ENCODE measurements around the gene DZIP3. TPM values are rescaled to one million over a fixed set of nuclear protein-coding genes. Genes with fewer than 3 reads are reported as not detected.
A peak's percentile ranks its signal among the peaks of the same experiment; 100 is the strongest.

The DZIP3 gene
- total RNA-seq, 4 donors from 2014 or later = 6.7 to 14.5 (median 8.7) TPM

- TF ChIP-seq, protein P1, sequence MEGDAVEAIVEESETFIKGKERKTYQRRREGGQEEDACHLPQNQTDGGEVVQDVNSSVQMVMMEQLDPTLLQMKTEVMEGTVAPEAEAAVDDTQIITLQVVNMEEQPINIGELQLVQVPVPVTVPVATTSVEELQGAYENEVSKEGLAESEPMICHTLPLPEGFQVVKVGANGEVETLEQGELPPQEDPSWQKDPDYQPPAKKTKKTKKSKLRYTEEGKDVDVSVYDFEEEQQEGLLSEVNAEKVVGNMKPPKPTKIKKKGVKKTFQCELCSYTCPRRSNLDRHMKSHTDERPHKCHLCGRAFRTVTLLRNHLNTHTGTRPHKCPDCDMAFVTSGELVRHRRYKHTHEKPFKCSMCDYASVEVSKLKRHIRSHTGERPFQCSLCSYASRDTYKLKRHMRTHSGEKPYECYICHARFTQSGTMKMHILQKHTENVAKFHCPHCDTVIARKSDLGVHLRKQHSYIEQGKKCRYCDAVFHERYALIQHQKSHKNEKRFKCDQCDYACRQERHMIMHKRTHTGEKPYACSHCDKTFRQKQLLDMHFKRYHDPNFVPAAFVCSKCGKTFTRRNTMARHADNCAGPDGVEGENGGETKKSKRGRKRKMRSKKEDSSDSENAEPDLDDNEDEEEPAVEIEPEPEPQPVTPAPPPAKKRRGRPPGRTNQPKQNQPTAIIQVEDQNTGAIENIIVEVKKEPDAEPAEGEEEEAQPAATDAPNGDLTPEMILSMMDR (IDR thresholded peaks at IDR 0.05) = no peak
- no peak for TF ChIP-seq POLR2A (IDR thresholded peaks at IDR 0.05; ENCODE audit: low read depth)
- TF ChIP-seq POLR2AphosphoS5 (IDR thresholded peaks at IDR 0.05) = no peak
- no peak for TF ChIP-seq EP300 (IDR thresholded peaks at IDR 0.05)
- no peaks in the 10 kb centered on the region for H3K27me3 ChIP-seq
- H3K4me1 ChIP-seq = peaks cover 0 to 24% (median 13%) of the 10 kb centered on the region in 4 donors
- no peaks in the 10 kb centered on the region for H3K36me3 ChIP-seq
- intact Hi-C loops (cut with DNase I) = no loop called here
- H3K4me3 ChIP-seq = no peak overlapping the region
- 77% methylated on average over 5 of the region's 5 CpGs for WGBS
- H3K9me3 ChIP-seq = no peaks in the 10 kb centered on the region
- no peak overlapping the region for H3K27ac ChIP-seq (replicated peaks in 1 of 4)
- no peak for DNase-seq (ENCODE audit: extremely low spot score)
These were observed 8.9 kb downstream of the DZIP3 start for GRCh38 chr3:108598375-108598774.

DNA sequence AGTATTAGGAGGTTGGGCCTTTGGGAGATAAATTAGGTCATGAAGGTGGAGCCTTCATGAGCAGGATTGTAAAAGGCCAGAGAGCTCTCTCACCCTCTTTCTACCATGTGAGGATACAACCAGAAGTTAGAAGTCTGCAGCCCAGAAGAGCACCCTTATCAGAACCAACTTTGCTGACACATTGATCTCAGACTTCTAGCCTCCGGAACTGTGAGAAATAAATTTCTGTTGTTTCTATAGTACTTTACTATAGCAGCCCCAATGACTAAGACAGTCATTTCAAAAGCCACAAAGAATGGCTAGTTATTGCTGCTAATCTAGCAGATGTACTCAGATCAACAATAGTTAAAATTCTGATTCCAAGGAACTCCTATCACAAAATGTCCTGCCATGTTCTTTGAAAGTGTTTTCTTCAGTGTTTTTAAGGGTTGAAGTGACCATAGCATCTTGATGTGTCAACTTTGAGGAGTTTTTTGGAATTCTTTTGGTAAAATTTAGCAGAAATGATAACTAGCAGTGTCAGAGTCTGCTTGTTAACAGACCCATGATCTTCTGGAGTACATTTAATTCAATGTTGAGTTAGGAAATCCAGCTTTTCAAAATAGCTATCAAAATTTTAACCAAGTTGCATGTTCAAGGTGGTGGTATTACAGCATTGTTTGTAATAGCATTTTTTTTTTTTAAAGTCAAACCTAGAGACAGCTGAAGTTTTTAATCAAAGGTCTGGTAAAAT is 10.3 kb downstream of the DZIP3 start:
- H3K27me3 ChIP-seq = no peaks in the 10 kb centered on the region
- H3K9me3 ChIP-seq = no peaks in the 10 kb centered on the region
- 94% methylated on average over 1 of the region's 1 CpG for WGBS
- TF ChIP-seq POLR2AphosphoS5 (IDR thresholded peaks at IDR 0.05) = no peak
- TF ChIP-seq POLR2A (IDR thresholded peaks at IDR 0.05; ENCODE audit: low read depth) = no peak
- TF ChIP-seq, protein P1 (IDR thresholded peaks at IDR 0.05) = no peak
- TF ChIP-seq EP300 (IDR thresholded peaks at IDR 0.05) = no peak
- no peak overlapping the region for H3K4me3 ChIP-seq
- intact Hi-C loops (cut with DNase I) = no loop called here
- peaks cover 0 to 32% (median 19%) of the 10 kb centered on the region in 4 donors for H3K4me1 ChIP-seq
- no peak overlapping the region for H3K27ac ChIP-seq (replicated peaks in 1 of 4)
- no peak for DNase-seq (ENCODE audit: extremely low spot score)
- no peaks in the 10 kb centered on the region for H3K36me3 ChIP-seq

DNA sequence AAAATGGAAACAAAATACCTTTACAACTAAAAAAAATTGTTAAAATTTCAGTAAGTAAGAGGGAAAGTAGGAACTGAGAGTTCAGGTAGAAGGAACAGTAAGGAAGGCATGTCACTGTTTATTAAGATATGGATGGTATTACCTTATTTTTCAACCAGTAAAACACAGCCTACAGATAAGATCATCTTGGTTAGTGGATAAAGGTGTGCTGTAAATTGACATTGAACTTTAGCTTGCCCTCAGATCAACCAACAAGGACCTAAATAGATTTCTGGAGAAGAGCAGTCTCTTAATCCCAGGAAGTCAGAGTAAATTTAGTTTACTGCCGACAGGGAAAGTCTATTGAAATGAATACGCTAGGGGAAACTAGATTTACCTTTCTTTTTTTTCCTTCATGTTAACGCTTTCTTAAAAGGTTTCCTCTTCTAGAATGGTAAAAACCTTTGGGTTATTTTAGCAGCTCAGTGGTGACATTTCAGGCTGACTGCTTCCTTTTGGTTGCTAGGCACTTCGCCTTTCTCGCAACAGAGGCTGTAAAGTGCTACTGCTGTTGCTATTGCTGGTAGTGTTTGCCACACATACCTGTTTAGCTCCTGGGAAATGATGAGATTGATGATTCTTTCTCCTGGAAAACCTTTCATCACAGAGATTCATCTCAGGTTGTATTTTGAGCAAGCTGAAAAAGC is 12.9 kb downstream of the DZIP3 start:
- H3K27ac ChIP-seq (replicated peaks in 1 of 4) = peak overlapping the region; percentile 54 to 68 (median 62)
- no peaks in the 10 kb centered on the region for H3K9me3 ChIP-seq
- no peaks in the 10 kb centered on the region for H3K36me3 ChIP-seq
- 42% methylated on average over 5 of the region's 5 CpGs for WGBS
- H3K27me3 ChIP-seq = no peaks in the 10 kb centered on the region
- no peak for TF ChIP-seq POLR2A (IDR thresholded peaks at IDR 0.05; ENCODE audit: low read depth)
- TF ChIP-seq, protein P1 (IDR thresholded peaks at IDR 0.05) = peak in 1 of 3 experiments; percentile 2
- H3K4me3 ChIP-seq = peak overlapping the region in 2 of 4 donors; percentile 1 to 29
- DNase-seq (ENCODE audit: extremely low spot score) = no peak
- intact Hi-C loops (cut with DNase I) = no loop called here
- H3K4me1 ChIP-seq = peaks cover 0 to 32% (median 19%) of the 10 kb centered on the region in 4 donors

- no peaks in the 10 kb centered on the region for H3K9me3 ChIP-seq
- no peaks in the 10 kb centered on the region for H3K27me3 ChIP-seq
- intact Hi-C loops (cut with DNase I) = no loop called here
- H3K27ac ChIP-seq (replicated peaks in 1 of 4) = peak overlapping the region; percentile 54 to 68 (median 62)
- no peak for DNase-seq (ENCODE audit: extremely low spot score)
- H3K36me3 ChIP-seq = no peaks in the 10 kb centered on the region
- 79% methylated on average over 2 of the region's 2 CpGs for WGBS
- peak overlapping the region in 2 of 4 donors; percentile 1 to 29 for H3K4me3 ChIP-seq
- peaks cover 0 to 32% (median 19%) of the 10 kb centered on the region in 4 donors for H3K4me1 ChIP-seq
- no peak for TF ChIP-seq POLR2AphosphoS5 (IDR thresholded peaks at IDR 0.05)
- TF ChIP-seq, protein P1 (IDR thresholded peaks at IDR 0.05) = no peak
- no peak for TF ChIP-seq EP300 (IDR thresholded peaks at IDR 0.05)
- TF ChIP-seq POLR2A (IDR thresholded peaks at IDR 0.05; ENCODE audit: low read depth) = no peak
These were observed 13.4 kb downstream of the DZIP3 start for GRCh38 chr3:108602935-108603294.
